Cardiac muscle cell (in vitro differentiated cells and primary cell): ENCODE results near the gene KLHL7. TPM values are rescaled to one million over a fixed set of nuclear protein-coding genes. Genes with fewer than 3 reads are reported as not detected.
A peak's percentile ranks its signal among the peaks of the same experiment; 100 is the strongest.

Source experiments
- DNase-seq, 2 donors: peaks; one replicate each; pipeline versions ENCODE4 v3.0.0 to v3.0.0-alpha.2; 2010 to 2017; ENCODE audit warnings: low read depth in 1 of 2, low spot score in 1 of 2
- H3K27ac ChIP-seq: fragments of 200-600 bp; sonication (generic); 2 replicates; pipeline ENCODE4 v1.5.1; 2016
- H3K27me3 ChIP-seq: fragments of 200-600 bp; sonication (generic); 2 replicates; pipeline ENCODE4 v1.6.0; 2016; ENCODE audit warnings: control low read depth
- H3K36me3 ChIP-seq: fragments of 200-600 bp; sonication (generic); 2 replicates; pipeline ENCODE4 v1.5.1; 2016; ENCODE audit warnings: control low read depth
- H3K4me1 ChIP-seq: fragments of 200-600 bp; sonication (generic); 2 replicates; pipeline ENCODE4 v1.8.1; 2017; ENCODE audit warnings: low read depth, mild to moderate bottlenecking, mixed run types
- H3K4me3 ChIP-seq: fragments of 200-600 bp; sonication (generic); 2 replicates; pipeline ENCODE4 v1.5.1; 2016; ENCODE audit warnings: mild to moderate bottlenecking
- H3K9me3 ChIP-seq: fragments of 200-600 bp; sonication (generic); 2 replicates; pipeline ENCODE4 v1.5.1; 2017; ENCODE audit warnings: low read depth, mild to moderate bottlenecking, control low read depth
- CTCF ChIP-seq: IDR thresholded peaks from 2 replicates; pipeline ENCODE4 v1.5.1; 2012; ENCODE audit warnings: low read depth, mild to moderate bottlenecking, low read length
- polyA plus RNA-seq: library from polyadenylated mRNA; unstranded; fragments of >200 nt; fragmentation: Nextera tagmentation; extraction: Ambion mirVana; gene quantifications from 2 replicates; pipeline ENCODE4 v1.2.1, GENCODE V29; 2016
- total RNA-seq: library from RNA; depleted of rRNA; stranded (reverse); fragments of >200 nt; gene quantifications from 2 replicates; pipeline ENCODE4 v1.2.3, GENCODE V29; 2016

Gene KLHL7
- total and polyA plus RNA-seq, 2 experiments from 2014 or later: 33.4 to 47.1 TPM

GRCh38 chr7:23133797-23134196 lies 28.2 kb downstream of the KLHL7 start:
- H3K36me3 ChIP-seq: peaks cover 3% of the 10 kb centered on the region
- no peak for TF ChIP-seq CTCF
- no peaks in the 10 kb centered on the region for H3K27me3 ChIP-seq
- H3K4me3 ChIP-seq: no peak overlapping the region
- peak in 1 of 2 donors; percentile 14 for DNase-seq
- H3K9me3 ChIP-seq: no peaks in the 10 kb centered on the region
- no peak overlapping the region for H3K27ac ChIP-seq
- no peaks in the 10 kb centered on the region for H3K4me1 ChIP-seq

GRCh38 chr7:23135755-23136154 lies 30.2 kb downstream of the KLHL7 start:
- H3K27me3 ChIP-seq: no peaks in the 10 kb centered on the region
- no peak for TF ChIP-seq CTCF
- H3K4me1 ChIP-seq: no peaks in the 10 kb centered on the region
- no peak for DNase-seq
- H3K4me3 ChIP-seq: no peak overlapping the region
- H3K27ac ChIP-seq: no peak overlapping the region
- H3K36me3 ChIP-seq: no peaks in the 10 kb centered on the region
- no peaks in the 10 kb centered on the region for H3K9me3 ChIP-seq

GRCh38 chr7:23136216-23136615 lies 30.6 kb downstream of the KLHL7 start:
- Histone ChIP-seq H3K9me3 (no peaks in the 10 kb centered on the region), H3K4me3 (no peak overlapping the region), H3K27ac (no peak overlapping the region), H3K36me3 (no peaks in the 10 kb centered on the region), H3K27me3 (no peaks in the 10 kb centered on the region), H3K4me1 (no peaks in the 10 kb centered on the region)
- DNase-seq: no peak
- no peak for TF ChIP-seq CTCF

- no peak for DNase-seq
- Histone ChIP-seq H3K27me3 (no peaks in the 10 kb centered on the region), H3K27ac (no peak overlapping the region), H3K4me1 (no peaks in the 10 kb centered on the region), H3K9me3 (no peaks in the 10 kb centered on the region), H3K4me3 (no peak overlapping the region), H3K36me3 (peaks cover 12% of the 10 kb centered on the region)
- TF ChIP-seq CTCF: no peak
Measured at GRCh38 chr7:23157679-23158078, 52.1 kb downstream of the KLHL7 start.

- no peak overlapping the region for H3K4me3 ChIP-seq
- H3K36me3 ChIP-seq: peaks cover 9% of the 10 kb centered on the region
- H3K27me3 ChIP-seq: no peaks in the 10 kb centered on the region
- no peaks in the 10 kb centered on the region for H3K4me1 ChIP-seq
- no peak for DNase-seq
- no peak for TF ChIP-seq CTCF
- no peaks in the 10 kb centered on the region for H3K9me3 ChIP-seq
- H3K27ac ChIP-seq: no peak overlapping the region
Measured at GRCh38 chr7:23158546-23158945, 53.0 kb downstream of the KLHL7 start.

GRCh38 chr7:23161482-23161881 lies 55.9 kb downstream of the KLHL7 start:
- Histone ChIP-seq H3K9me3 (no peaks in the 10 kb centered on the region), H3K36me3 (peaks cover 1% of the 10 kb centered on the region)
- TF ChIP-seq CTCF: no peak

More at GRCh38 chr7:23161482-23161881, 55.9 kb downstream of the KLHL7 start:
- DNase-seq: no peak
- Histone ChIP-seq H3K27me3 (no peaks in the 10 kb centered on the region), H3K27ac (no peak overlapping the region), H3K4me1 (no peaks in the 10 kb centered on the region), H3K4me3 (no peak overlapping the region)
